Measurements from ENCODE around the gene KBTBD3.

GRCh38 chr11:106059617-106060016, 17.5 kb downstream of the KBTBD3 start:
- TF ChIP-seq SUZ12 (IDR thresholded peaks at IDR 0.05) (no peak), NFRKB (IDR thresholded peaks at IDR 0.05) (no peak), ELF4 (IDR thresholded peaks at IDR 0.05) (no peak), SP1 (IDR thresholded peaks at IDR 0.05) (no peak), ZNF384 (IDR thresholded peaks at IDR 0.05) (no peak), FOXA1 (IDR thresholded peaks at IDR 0.05) (no peak)
